Peyer's patch (tissue), 4 donors: Measurements from ENCODE around the gene FOXB2.

Experiments used
- POLR2A ChIP-seq, 2 donors: fragments of 450-650 bp; IDR thresholded peaks; one replicate each; pipeline ENCODE4 v1.5.1; 2017; ENCODE audit warnings: antibody characterized with exemption in 2 of 2, mild to moderate bottlenecking in 2 of 2, moderate library complexity in 2 of 2
- TF ChIP-seq, protein P1 (sequence below), 6 experiments: fragments of 450-650 bp in 4 of 6; fragments of 200-600 bp in 2 of 6; sonication (generic) in 1 of 6; IDR thresholded peaks; one replicate each; pipeline ENCODE4 v1.5.1; 2017 to 2019; ENCODE audit warnings: antibody characterized with exemption in 6 of 6, mild to moderate bottlenecking in 3 of 6, moderate library complexity in 1 of 6

DNA sequence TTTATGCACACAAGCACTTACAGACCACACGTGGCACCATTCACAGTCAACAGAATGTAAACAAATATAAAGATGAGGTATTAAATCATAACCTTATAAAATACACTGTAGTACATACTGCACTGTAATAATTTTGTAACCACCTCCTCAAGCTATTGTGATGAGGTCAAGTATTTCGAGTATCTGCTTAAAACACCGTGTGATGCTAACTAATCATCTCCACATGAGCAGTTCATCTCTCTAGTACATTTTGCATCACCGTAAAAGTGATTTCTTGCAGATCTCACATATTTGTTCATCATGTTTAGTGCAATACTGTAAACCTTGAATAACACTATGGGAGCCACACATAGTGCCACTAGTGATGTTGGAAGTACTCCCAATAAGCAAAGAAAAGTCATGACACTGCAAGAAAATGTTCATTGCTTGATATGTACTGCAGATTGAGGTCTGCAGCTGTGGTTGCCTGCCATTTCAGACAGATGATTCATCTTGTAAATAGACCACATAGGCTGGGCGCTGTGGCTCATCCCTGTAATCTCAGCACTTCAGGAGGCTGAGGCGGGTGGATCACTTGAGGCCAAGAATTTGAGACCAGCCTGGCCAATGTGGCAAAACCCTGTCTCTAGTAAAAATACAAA, 44.3 kb downstream of the FOXB2 start:
- TF ChIP-seq POLR2A (IDR thresholded peaks at IDR 0.05), result no peak
- TF ChIP-seq, protein P1, sequence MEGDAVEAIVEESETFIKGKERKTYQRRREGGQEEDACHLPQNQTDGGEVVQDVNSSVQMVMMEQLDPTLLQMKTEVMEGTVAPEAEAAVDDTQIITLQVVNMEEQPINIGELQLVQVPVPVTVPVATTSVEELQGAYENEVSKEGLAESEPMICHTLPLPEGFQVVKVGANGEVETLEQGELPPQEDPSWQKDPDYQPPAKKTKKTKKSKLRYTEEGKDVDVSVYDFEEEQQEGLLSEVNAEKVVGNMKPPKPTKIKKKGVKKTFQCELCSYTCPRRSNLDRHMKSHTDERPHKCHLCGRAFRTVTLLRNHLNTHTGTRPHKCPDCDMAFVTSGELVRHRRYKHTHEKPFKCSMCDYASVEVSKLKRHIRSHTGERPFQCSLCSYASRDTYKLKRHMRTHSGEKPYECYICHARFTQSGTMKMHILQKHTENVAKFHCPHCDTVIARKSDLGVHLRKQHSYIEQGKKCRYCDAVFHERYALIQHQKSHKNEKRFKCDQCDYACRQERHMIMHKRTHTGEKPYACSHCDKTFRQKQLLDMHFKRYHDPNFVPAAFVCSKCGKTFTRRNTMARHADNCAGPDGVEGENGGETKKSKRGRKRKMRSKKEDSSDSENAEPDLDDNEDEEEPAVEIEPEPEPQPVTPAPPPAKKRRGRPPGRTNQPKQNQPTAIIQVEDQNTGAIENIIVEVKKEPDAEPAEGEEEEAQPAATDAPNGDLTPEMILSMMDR (IDR thresholded peaks at IDR 0.05), result no peak
